WTC11 (cell line): ENCODE results near the gene SGMS1. TPM values are rescaled to one million over a fixed set of nuclear protein-coding genes. Genes with fewer than 3 reads are reported as not detected.
A peak's percentile ranks its signal among the peaks of the same experiment; 100 is the strongest.

Experiments used
- ATAC-seq: fragments of 200-7000 bp; cut with Tn5 transposase; 2 replicates; pipeline ENCODE4 v1.10.0; 2021; ENCODE audit warnings: mild to moderate bottlenecking, moderate library complexity
- CTCF ChIA-PET: fragments of 300-600 bp; sonication (Branson Sonifier 250); formaldehyde crosslinking; loops from one replicate; lab custom pipeline; 2021; ENCODE audit warnings: antibody characterized with exemption; lab: Charles Lee
- POLR2A ChIA-PET: fragments of 350-600 bp; sonication (Branson Sonifier 250); formaldehyde crosslinking; loops from one replicate; lab custom pipeline; 2021; ENCODE audit warnings: antibody characterized with exemption; lab: Charles Lee
- DNase-seq: peaks from one replicate; pipeline ENCODE4 v3.0.0; 2021; ENCODE audit warnings: low spot score
- H3K27ac Mint-ChIP-seq: 2 replicates; pipeline ENCODE4 v1.8.0; 2021; ENCODE audit warnings: mixed read lengths
- H3K27me3 Mint-ChIP-seq: 2 replicates; pipeline ENCODE4 v1.8.0; 2021; ENCODE audit warnings: low read depth, mild to moderate bottlenecking, moderate library complexity, mixed read lengths
- H3K36me3 Mint-ChIP-seq: 2 replicates; pipeline ENCODE4 v1.8.0; 2021; ENCODE audit warnings: mixed read lengths
- H3K4me1 Mint-ChIP-seq: 2 replicates; pipeline ENCODE4 v1.8.0; 2022; ENCODE audit warnings: mixed read lengths
- H3K4me3 Mint-ChIP-seq: 2 replicates; pipeline ENCODE4 v1.8.0; 2021; ENCODE audit warnings: mild to moderate bottlenecking, moderate library complexity, mixed read lengths
- H3K9me3 Mint-ChIP-seq: 2 replicates; pipeline ENCODE4 v1.8.0; 2021; ENCODE audit warnings: mixed read lengths
- ATF1 ChIP-seq: sonication (generic); formaldehyde crosslinking; IDR thresholded peaks from 2 replicates; pipeline ENCODE4 v1.8.1; 2023; ENCODE audit warnings: mild to moderate bottlenecking, moderate library complexity, missing genetic modification reagents
- CREM ChIP-seq: sonication (generic); formaldehyde crosslinking; IDR thresholded peaks from 2 replicates; pipeline ENCODE4 v1.8.1; 2022; ENCODE audit warnings: mild to moderate bottlenecking, missing genetic modification reagents, moderate library complexity
- ESRRA ChIP-seq: sonication (generic); formaldehyde crosslinking; IDR thresholded peaks from 2 replicates; pipeline ENCODE4 v1.8.1; 2022; ENCODE audit warnings: mild to moderate bottlenecking, missing genetic modification reagents, borderline replicate concordance
- FOXK1 ChIP-seq: sonication (generic); formaldehyde crosslinking; IDR thresholded peaks from 2 replicates; pipeline ENCODE4 v1.8.0; 2022; ENCODE audit warnings: mild to moderate bottlenecking, moderate library complexity, missing genetic modification reagents
- FOXP1 ChIP-seq: sonication (generic); formaldehyde crosslinking; IDR thresholded peaks from 2 replicates; pipeline ENCODE4 v1.8.0; 2022; ENCODE audit warnings: missing genetic modification reagents, mild to moderate bottlenecking, moderate library complexity, borderline replicate concordance
- GABPB1 ChIP-seq: sonication (generic); formaldehyde crosslinking; IDR thresholded peaks from 2 replicates; pipeline ENCODE4 v1.8.1; 2023; ENCODE audit warnings: mild to moderate bottlenecking, missing genetic modification reagents
- HMGA2 ChIP-seq: fragments of 250-450 bp; sonication (Bioruptor Pico); IDR thresholded peaks from 2 replicates; pipeline ENCODE4 v1.4.0; 2021; ENCODE audit warnings: mild to moderate bottlenecking, moderate library complexity
- IRF2 ChIP-seq: sonication (generic); formaldehyde crosslinking; IDR thresholded peaks from 2 replicates; pipeline ENCODE4 v1.8.0; 2022; ENCODE audit warnings: low read depth, missing genetic modification reagents, borderline replicate concordance
- JUN ChIP-seq: sonication (generic); formaldehyde crosslinking; IDR thresholded peaks from 2 replicates; pipeline ENCODE4 v1.8.0; 2023; ENCODE audit warnings: mild to moderate bottlenecking, missing genetic modification reagents
- RELA ChIP-seq: sonication (generic); formaldehyde crosslinking; IDR thresholded peaks from 2 replicates; pipeline ENCODE4 v1.8.1; 2022; ENCODE audit warnings: missing genetic modification reagents, mild to moderate bottlenecking, borderline replicate concordance
- SMAD3 ChIP-seq: sonication (generic); formaldehyde crosslinking; IDR thresholded peaks from 2 replicates; pipeline ENCODE4 v1.8.0; 2022; ENCODE audit warnings: missing genetic modification reagents, mild to moderate bottlenecking, borderline replicate concordance
- TCF7 ChIP-seq: sonication (generic); formaldehyde crosslinking; IDR thresholded peaks from 2 replicates; pipeline ENCODE4 v1.8.0; 2022; ENCODE audit warnings: mild to moderate bottlenecking, low read depth, missing genetic modification reagents, moderate library complexity
- ZMAT4 ChIP-seq: fragments of 250-450 bp; sonication (Bioruptor Pico); IDR thresholded peaks from 2 replicates; pipeline ENCODE4 v1.9.0; 2021; ENCODE audit warnings: mild to moderate bottlenecking
- ZNF232 ChIP-seq: sonication (generic); formaldehyde crosslinking; IDR thresholded peaks from 2 replicates; pipeline ENCODE4 v1.8.0; 2022; ENCODE audit warnings: mild to moderate bottlenecking, missing genetic modification reagents
- ZNF317 ChIP-seq: sonication (generic); formaldehyde crosslinking; IDR thresholded peaks from 2 replicates; pipeline ENCODE4 v1.8.1; 2023; ENCODE audit warnings: low read depth, mild to moderate bottlenecking, moderate library complexity, missing genetic modification reagents, borderline replicate concordance
- ZNF396 ChIP-seq: fragments of 250-450 bp; sonication (Bioruptor Pico); IDR thresholded peaks from 2 replicates; pipeline ENCODE4 v1.8.0; 2021; ENCODE audit warnings: mild to moderate bottlenecking, moderate library complexity, borderline replicate concordance
- ZNF423 ChIP-seq: fragments of 250-450 bp; sonication (Bioruptor Pico); IDR thresholded peaks from 2 replicates; pipeline ENCODE4 v2.1.2; 2022; ENCODE audit warnings: mild to moderate bottlenecking, moderate library complexity
- ZNF671 ChIP-seq: fragments of 250-450 bp; sonication (Bioruptor Pico); IDR thresholded peaks from 2 replicates; pipeline ENCODE4 v1.8.0; 2021; ENCODE audit warnings: mild to moderate bottlenecking
- total RNA-seq: library from RNA; stranded (reverse); gene quantifications from 3 replicates; pipeline ENCODE4 v1.2.3, GENCODE V29; 2021
- TF ChIP-seq, protein P1 (sequence below): sonication (generic); formaldehyde crosslinking; IDR thresholded peaks from 2 replicates; pipeline ENCODE4 v1.8.0; 2022; ENCODE audit warnings: mild to moderate bottlenecking, missing genetic modification reagents
- TF ChIP-seq, protein P2 (sequence below): sonication (generic); formaldehyde crosslinking; IDR thresholded peaks from 2 replicates; pipeline ENCODE4 v1.8.1; 2022; ENCODE audit warnings: missing genetic modification reagents, borderline replicate concordance
- TF ChIP-seq, protein P3 (sequence below): sonication (generic); formaldehyde crosslinking; IDR thresholded peaks from 2 replicates; pipeline ENCODE4 v1.8.0; 2022; ENCODE audit warnings: mild to moderate bottlenecking, missing genetic modification reagents

SGMS1 gene
- total RNA-seq, 1 experiment from 2014 or later, result 13.2 TPM

DNA sequence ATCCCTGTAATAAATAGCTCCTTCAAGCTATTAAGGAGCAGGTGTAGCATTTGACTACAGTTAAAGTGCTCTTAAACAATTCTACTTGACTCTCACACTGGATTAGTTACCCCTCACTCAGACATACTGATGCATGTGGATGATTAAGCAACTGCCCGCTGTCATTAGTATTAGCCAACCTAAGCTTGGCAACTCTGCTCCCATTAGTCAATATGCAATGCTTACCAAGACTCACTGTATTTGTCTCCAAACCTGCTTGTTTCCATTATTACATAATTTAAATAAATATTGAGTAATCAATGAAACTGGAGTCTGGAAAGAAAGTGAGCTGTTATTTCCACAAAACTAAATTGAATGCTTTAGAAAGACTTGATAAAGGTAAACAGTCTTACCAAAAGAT, 228.5 kb downstream of the SGMS1 start:
- H3K4me1 Mint-ChIP-seq, result peaks cover 23% of the 10 kb centered on the region
- H3K9me3 Mint-ChIP-seq, result no peaks in the 10 kb centered on the region
- no peak overlapping the region for H3K27ac Mint-ChIP-seq
- H3K4me3 Mint-ChIP-seq, result no peak overlapping the region
- ChIA-PET CTCF (interaction anchor here (1.1 kb wide), 1 partner anchor 28 kb away, joined by 3 read pairs; no protein-coding TSS in a partner anchor), POLR2A (interaction anchor here (0.6 kb wide), 1 partner anchor 13 kb away, joined by 5 read pairs; no protein-coding TSS in a partner anchor)
- DNase-seq (no peak), ATAC-seq (no peak)
- H3K27me3 Mint-ChIP-seq, result no peaks in the 10 kb centered on the region
- H3K36me3 Mint-ChIP-seq, result no peaks in the 10 kb centered on the region
- peak; percentile 72 for TF ChIP-seq GABPB1
- no peak for TF ChIP-seq IRF2 (CRISPR knock-in tag)
- no peak for TF ChIP-seq ZNF671 (CRISPR knock-in tag)
- no peak for TF ChIP-seq SMAD3 (CRISPR knock-in tag)

DNA sequence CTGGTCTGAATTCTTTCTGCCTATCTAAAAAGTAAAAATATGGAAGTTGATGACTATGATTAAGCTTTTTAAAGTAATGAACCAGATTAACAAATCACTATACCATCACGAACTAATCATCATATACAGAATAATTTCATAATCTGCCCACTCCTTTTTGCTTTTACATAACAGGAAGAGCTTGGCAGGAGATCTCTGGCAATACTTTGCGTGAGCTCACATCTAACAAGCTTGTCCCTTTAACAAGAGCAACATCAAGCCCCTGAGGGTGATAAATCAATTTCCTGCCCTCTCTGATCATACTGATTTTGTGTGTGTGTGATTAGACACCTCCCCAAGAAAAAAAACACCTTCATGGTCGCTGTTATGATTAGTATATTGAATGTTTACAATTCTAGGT, 228.9 kb downstream of the SGMS1 start:
- no peak overlapping the region for H3K27ac Mint-ChIP-seq
- H3K9me3 Mint-ChIP-seq, result no peaks in the 10 kb centered on the region
- no peak for ATAC-seq
- CTCF ChIA-PET, result interaction anchor here (1.1 kb wide), 1 partner anchor 27 kb away, joined by 3 read pairs; no protein-coding TSS in a partner anchor
- no peak for TF ChIP-seq FOXK1 (CRISPR knock-in tag)
- TF ChIP-seq, protein P1, sequence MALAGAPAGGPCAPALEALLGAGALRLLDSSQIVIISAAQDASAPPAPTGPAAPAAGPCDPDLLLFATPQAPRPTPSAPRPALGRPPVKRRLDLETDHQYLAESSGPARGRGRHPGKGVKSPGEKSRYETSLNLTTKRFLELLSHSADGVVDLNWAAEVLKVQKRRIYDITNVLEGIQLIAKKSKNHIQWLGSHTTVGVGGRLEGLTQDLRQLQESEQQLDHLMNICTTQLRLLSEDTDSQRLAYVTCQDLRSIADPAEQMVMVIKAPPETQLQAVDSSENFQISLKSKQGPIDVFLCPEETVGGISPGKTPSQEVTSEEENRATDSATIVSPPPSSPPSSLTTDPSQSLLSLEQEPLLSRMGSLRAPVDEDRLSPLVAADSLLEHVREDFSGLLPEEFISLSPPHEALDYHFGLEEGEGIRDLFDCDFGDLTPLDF (CRISPR knock-in tag), result no peak
- TF ChIP-seq JUN (CRISPR knock-in tag), result no peak
- TF ChIP-seq IRF2 (CRISPR knock-in tag), result no peak
- POLR2A ChIA-PET, result interaction anchor here (0.6 kb wide), 1 partner anchor 12 kb away, joined by 5 read pairs; no protein-coding TSS in a partner anchor
- H3K4me3 Mint-ChIP-seq, result no peak overlapping the region
- H3K36me3 Mint-ChIP-seq, result no peaks in the 10 kb centered on the region
- no peak for DNase-seq
- no peaks in the 10 kb centered on the region for H3K27me3 Mint-ChIP-seq
- peaks cover 23% of the 10 kb centered on the region for H3K4me1 Mint-ChIP-seq

GRCh38 chr10:50393784-50394467, 229.8 kb downstream of the SGMS1 start:
- ChIA-PET POLR2A (no interaction called here), CTCF (no interaction called here)
- Mint-ChIP-seq H3K27ac (no peak overlapping the region), H3K4me1 (peaks cover 23% of the 10 kb centered on the region), H3K27me3 (no peaks in the 10 kb centered on the region), H3K4me3 (no peak overlapping the region), H3K9me3 (no peaks in the 10 kb centered on the region), H3K36me3 (no peaks in the 10 kb centered on the region)
- no peak for DNase-seq
- no peak for ATAC-seq
- TF ChIP-seq ESRRA (CRISPR knock-in tag) (no peak), ZNF317 (CRISPR knock-in tag) (no peak), ZNF423 (CRISPR knock-in tag) (no peak), TCF7 (CRISPR knock-in tag) (no peak), HMGA2 (CRISPR knock-in tag) (no peak), ZNF232 (CRISPR knock-in tag) (no peak), ZNF396 (CRISPR knock-in tag) (no peak), RELA (no peak), CREM (CRISPR knock-in tag) (no peak), ATF1 (CRISPR knock-in tag) (no peak), FOXP1 (no peak), ZMAT4 (CRISPR knock-in tag) (no peak)
- TF ChIP-seq, protein P1 (CRISPR knock-in tag), result no peak
- TF ChIP-seq, protein P2, sequence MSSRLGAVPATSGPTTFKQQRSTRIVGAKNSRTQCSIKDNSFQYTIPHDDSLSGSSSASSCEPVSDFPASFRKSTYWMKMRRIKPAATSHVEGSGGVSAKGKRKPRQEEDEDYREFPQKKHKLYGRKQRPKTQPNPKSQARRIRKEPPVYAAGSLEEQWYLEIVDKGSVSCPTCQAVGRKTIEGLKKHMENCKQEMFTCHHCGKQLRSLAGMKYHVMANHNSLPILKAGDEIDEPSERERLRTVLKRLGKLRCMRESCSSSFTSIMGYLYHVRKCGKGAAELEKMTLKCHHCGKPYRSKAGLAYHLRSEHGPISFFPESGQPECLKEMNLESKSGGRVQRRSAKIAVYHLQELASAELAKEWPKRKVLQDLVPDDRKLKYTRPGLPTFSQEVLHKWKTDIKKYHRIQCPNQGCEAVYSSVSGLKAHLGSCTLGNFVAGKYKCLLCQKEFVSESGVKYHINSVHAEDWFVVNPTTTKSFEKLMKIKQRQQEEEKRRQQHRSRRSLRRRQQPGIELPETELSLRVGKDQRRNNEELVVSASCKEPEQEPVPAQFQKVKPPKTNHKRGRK, result no peak
- TF ChIP-seq, protein P3, sequence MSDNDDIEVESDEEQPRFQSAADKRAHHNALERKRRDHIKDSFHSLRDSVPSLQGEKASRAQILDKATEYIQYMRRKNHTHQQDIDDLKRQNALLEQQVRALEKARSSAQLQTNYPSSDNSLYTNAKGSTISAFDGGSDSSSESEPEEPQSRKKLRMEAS (CRISPR knock-in tag), result no peak
